T-cell (primary cell): ENCODE results near the gene SLFNL1. TPM values are rescaled to one million over a fixed set of nuclear protein-coding genes. Genes with fewer than 3 reads are reported as not detected.
A peak's percentile ranks its signal among the peaks of the same experiment; 100 is the strongest.

Source experiments
- ATAC-seq, 4 experiments: fragments of 200-7000 bp in 3 of 4; fragments of 150-1000 bp in 1 of 4; cut with Tn5 transposase; replicated peaks in 1 of 4; 1 replicate in 3 of 4; 2 replicates in 1 of 4; pipeline ENCODE4 v1.10.0; 2021; ENCODE audit warnings: moderate library complexity in 3 of 4, mild to moderate bottlenecking in 2 of 4, moderate number of reproducible peaks in 1 of 4
- CTCF ChIA-PET, 2 donors: fragments of 300-600 bp; sonication (Branson Sonifier 250); formaldehyde crosslinking; loops; one replicate each; lab custom pipeline; 2022; ENCODE audit warnings: antibody characterized with exemption in 2 of 2; lab: Charles Lee
- POLR2A ChIA-PET, 2 donors: fragments of 300-600 bp; sonication (Branson Sonifier 250); formaldehyde crosslinking; loops; one replicate each; lab custom pipeline; 2022; ENCODE audit warnings: antibody characterized with exemption in 2 of 2; lab: Charles Lee
- DNase-seq, 35 experiments: peaks; one replicate each; pipeline versions ENCODE4 v3.0.0 to v3.0.0-alpha.2; 2013 to 2023
- H3K27ac ChIP-seq: one replicate; pipeline ENCODE4 v1.5.1; 2013; ENCODE audit warnings: low read length
- H3K27me3 ChIP-seq, 2 experiments: replicated peaks in 1 of 2; 1 replicate in 1 of 2; 2 replicates in 1 of 2; pipeline versions ENCODE4 v1.6.1 to v1.7.0; 2013; ENCODE audit warnings: low read length in 1 of 2, mixed read lengths in 1 of 2; ENCODE audit not compliant: control insufficient read depth in 2 of 2, insufficient read depth in 2 of 2; ENCODE audit errors: extremely low read depth in 1 of 2
- H3K36me3 ChIP-seq, 2 donors: 1 replicate in 1 of 2; 2 replicates in 1 of 2; pipeline versions ENCODE4 v1.6.1 to v1.7.0; 2013; ENCODE audit warnings: low read length in 1 of 2; ENCODE audit not compliant: control insufficient read depth in 2 of 2, insufficient read depth in 1 of 2; ENCODE audit errors: extremely low read depth in 1 of 2
- H3K4me1 ChIP-seq, 2 experiments: 1 replicate in 1 of 2; 2 replicates in 1 of 2; pipeline versions ENCODE4 v1.6.1 to v1.7.0; 2013; ENCODE audit warnings: low read length in 2 of 2, mixed read lengths in 1 of 2; ENCODE audit not compliant: insufficient read depth in 2 of 2, control insufficient read depth in 1 of 2; ENCODE audit errors: extremely low read depth in 1 of 2
- H3K4me3 ChIP-seq, 2 donors: 1 replicate in 1 of 2; 2 replicates in 1 of 2; pipeline versions ENCODE4 v1.5.1 to v1.7.0; 2013; ENCODE audit warnings: mild to moderate bottlenecking in 2 of 2, low read length in 1 of 2, moderate library complexity in 1 of 2; ENCODE audit not compliant: control insufficient read depth in 1 of 2; ENCODE audit errors: extremely low read depth in 1 of 2
- H3K9me3 ChIP-seq: 2 replicates; pipeline ENCODE4 v1.7.0; 2013
- H3K27ac Mint-ChIP-seq, 2 donors: one replicate each; pipeline ENCODE4 v1.8.0; 2020 to 2021; ENCODE audit warnings: mild to moderate bottlenecking in 2 of 2, mixed read lengths in 2 of 2
- H3K27me3 Mint-ChIP-seq, 2 donors: one replicate each; pipeline ENCODE4 v1.8.0; 2021 to 2022; ENCODE audit warnings: mixed read lengths in 2 of 2
- H3K36me3 Mint-ChIP-seq: one replicate; pipeline ENCODE4 v1.8.0; 2021; ENCODE audit warnings: mixed read lengths
- H3K4me1 Mint-ChIP-seq, 3 donors: one replicate each; pipeline ENCODE4 v1.8.0; 2020 to 2022; ENCODE audit warnings: mixed read lengths in 3 of 3, mild to moderate bottlenecking in 1 of 3
- H3K4me3 Mint-ChIP-seq, 3 donors: one replicate each; pipeline ENCODE4 v1.8.0; 2020 to 2022; ENCODE audit warnings: mild to moderate bottlenecking in 3 of 3, mixed read lengths in 3 of 3, moderate library complexity in 3 of 3
- H3K9me3 Mint-ChIP-seq, 3 donors: one replicate each; pipeline ENCODE4 v1.8.0; 2020 to 2022; ENCODE audit warnings: mixed read lengths in 3 of 3
- WGBS: methylation state at CpG from one replicate; pipeline ENCODE4 v1.1.5; 2013; ENCODE audit warnings: missing lambda C conversion rate; ENCODE audit not compliant: insufficient coverage; 5-methylcytosine and 5-hydroxymethylcytosine counted together
- total RNA-seq, 35 experiments: library from RNA in 6 of 35; stranded (reverse) in 6 of 35; fragments of 120-200 nt in 1 of 35; gene quantifications; one replicate each; pipeline versions ENCODE4 v1.2.1 to v1.2.4 and lab custom pipeline; 2013 to 2026

SLFNL1 gene
- total RNA-seq (under 1 TPM; 0.25 to 0.98 (median 0.82) TPM), total RNA-seq (lab: John Stamatoyannopoulos, UW) (0.06 to 2.0 (median 0.38) reads per million in 29 experiments)
- 0.13 TPM for total RNA-seq (2013)

- no peaks in the 10 kb centered on the region for H3K27me3 Mint-ChIP-seq
- no peak within 1 kb of the TSS for H3K27ac ChIP-seq
- CTCF ChIA-PET = interaction anchor here in 1 of 2 donors (0.9 kb wide), 1 partner anchor 18 kb away, joined by 3 read pairs; no protein-coding TSS in a partner anchor
- H3K4me1 Mint-ChIP-seq = peaks cover 7 to 14% (median 9%) of the 10 kb centered on the region in 3 donors
- no peak for ATAC-seq
- H3K4me1 ChIP-seq = peaks cover 0 to 12% of the 10 kb centered on the region in 2 experiments
- WGBS = 77% methylated on average over 12 of the region's 12 CpGs
- H3K36me3 ChIP-seq = peaks cover 0 to 4% of the 10 kb centered on the region in 2 donors
- H3K27ac Mint-ChIP-seq = peak within 1 kb of the TSS in 1 of 2 donors; percentile 52
- no peak for DNase-seq
- H3K9me3 ChIP-seq = no peaks in the 10 kb centered on the region
- H3K36me3 Mint-ChIP-seq = peaks cover 3% of the 10 kb centered on the region
- no peaks in the 10 kb centered on the region for H3K9me3 Mint-ChIP-seq
- H3K4me3 Mint-ChIP-seq = no peak within 1 kb of the TSS
- H3K4me3 ChIP-seq = no peak within 1 kb of the TSS
- H3K27me3 ChIP-seq = no peaks in the 10 kb centered on the region
- POLR2A ChIA-PET = no interaction called here
Observed at GRCh38 chr1:41021526-41022308, at the start of gene SLFNL1. SLFNL1 (minus strand) TSS chr1:41021725; CDS start chr1:41020660, 1,065 bp downstream.

- no peak overlapping the region for H3K27ac Mint-ChIP-seq
- ChIA-PET POLR2A (no interaction called here), CTCF (no interaction called here)
- Histone ChIP-seq H3K4me3 (no peak overlapping the region), H3K36me3 (peaks cover 3 to 4% of the 10 kb centered on the region in 2 donors), H3K4me1 (no peaks in the 10 kb centered on the region), H3K27ac (no peak overlapping the region), H3K9me3 (no peaks in the 10 kb centered on the region), H3K27me3 (no peaks in the 10 kb centered on the region)
- H3K4me3 Mint-ChIP-seq = no peak overlapping the region
- H3K4me1 Mint-ChIP-seq = no peaks in the 10 kb centered on the region
- H3K27me3 Mint-ChIP-seq = no peaks in the 10 kb centered on the region
- no peak for DNase-seq
- no peaks in the 10 kb centered on the region for H3K9me3 Mint-ChIP-seq
- WGBS = no CpG with 5 or more reads among the region's 5 CpGs
- no peak for ATAC-seq
- H3K36me3 Mint-ChIP-seq = peaks cover 70% of the 10 kb centered on the region
Observed at GRCh38 chr1:41056907-41057306, 35.4 kb upstream of the SLFNL1 start.

GRCh38 chr1:41053316-41053715, 31.8 kb upstream of the SLFNL1 start:
- H3K4me3 ChIP-seq = no peak overlapping the region
- Mint-ChIP-seq H3K27me3 (no peaks in the 10 kb centered on the region), H3K27ac (no peak overlapping the region), H3K4me3 (no peak overlapping the region), H3K4me1 (no peaks in the 10 kb centered on the region), H3K36me3 (peaks cover 63% of the 10 kb centered on the region), H3K9me3 (no peaks in the 10 kb centered on the region)
- ChIA-PET POLR2A (no interaction called here), CTCF (interaction anchor here in 1 of 2 donors (0.7 kb wide), 1 partner anchor 498 kb away, joined by 3 read pairs; no protein-coding TSS in a partner anchor)
- no peaks in the 10 kb centered on the region for H3K4me1 ChIP-seq
- 71% methylated on average over 2 of the region's 2 CpGs for WGBS
- no peaks in the 10 kb centered on the region for H3K27me3 ChIP-seq
- H3K27ac ChIP-seq = no peak overlapping the region
- DNase-seq (no peak), ATAC-seq (no peak)
- H3K36me3 ChIP-seq = peaks cover 3 to 9% of the 10 kb centered on the region in 2 donors
- H3K9me3 ChIP-seq = no peaks in the 10 kb centered on the region

- no peak overlapping the region for H3K27ac Mint-ChIP-seq
Observed at GRCh38 chr1:41051022-41051421, 29.5 kb upstream of the SLFNL1 start.

GRCh38 chr1:41048540-41048939, 27.0 kb upstream of the SLFNL1 start:
- 100% methylated on average over 1 of the region's 3 CpGs for WGBS
- CTCF ChIA-PET = no interaction called here
- Histone ChIP-seq H3K4me3 (no peak overlapping the region), H3K4me1 (no peaks in the 10 kb centered on the region), H3K27ac (no peak overlapping the region), H3K36me3 (peaks cover 3 to 37% of the 10 kb centered on the region in 2 donors), H3K27me3 (no peaks in the 10 kb centered on the region), H3K9me3 (no peaks in the 10 kb centered on the region)
- POLR2A ChIA-PET = no interaction called here
- no peaks in the 10 kb centered on the region for H3K27me3 Mint-ChIP-seq
- peaks cover 2 to 8% (median 6%) of the 10 kb centered on the region in 3 donors for H3K4me1 Mint-ChIP-seq
- ATAC-seq (no peak), DNase-seq (no peak)
- no peak overlapping the region for H3K27ac Mint-ChIP-seq
- no peak overlapping the region for H3K4me3 Mint-ChIP-seq
- peaks cover 68% of the 10 kb centered on the region for H3K36me3 Mint-ChIP-seq
- no peaks in the 10 kb centered on the region for H3K9me3 Mint-ChIP-seq

More at GRCh38 chr1:41051022-41051421, 29.5 kb upstream of the SLFNL1 start:
- POLR2A ChIA-PET = interaction anchor here in 1 of 2 donors (0.6 kb wide), 1 partner anchor 1973 kb away, joined by 3 read pairs; no protein-coding TSS in a partner anchor
- Mint-ChIP-seq H3K27me3 (no peaks in the 10 kb centered on the region), H3K9me3 (no peaks in the 10 kb centered on the region), H3K4me3 (no peak overlapping the region), H3K4me1 (no peaks in the 10 kb centered on the region), H3K36me3 (peaks cover 68% of the 10 kb centered on the region)
- DNase-seq (no peak), ATAC-seq (no peak)
- peaks cover 3 to 20% of the 10 kb centered on the region in 2 donors for H3K36me3 ChIP-seq
- no peak overlapping the region for H3K27ac ChIP-seq
- no peaks in the 10 kb centered on the region for H3K4me1 ChIP-seq
- CTCF ChIA-PET = no interaction called here
- no peaks in the 10 kb centered on the region for H3K9me3 ChIP-seq
- H3K27me3 ChIP-seq = no peaks in the 10 kb centered on the region
- WGBS = no CpG with 5 or more reads among the region's 1 CpG
- no peak overlapping the region for H3K4me3 ChIP-seq

- no peak overlapping the region for H3K27ac Mint-ChIP-seq
- Histone ChIP-seq H3K4me3 (no peak overlapping the region), H3K27me3 (no peaks in the 10 kb centered on the region), H3K27ac (no peak overlapping the region), H3K4me1 (no peaks in the 10 kb centered on the region), H3K9me3 (no peaks in the 10 kb centered on the region), H3K36me3 (peaks cover 3 to 37% of the 10 kb centered on the region in 2 donors)
- no peaks in the 10 kb centered on the region for H3K27me3 Mint-ChIP-seq
- peaks cover 59% of the 10 kb centered on the region for H3K36me3 Mint-ChIP-seq
- WGBS = 91% methylated on average over 10 of the region's 10 CpGs
- CTCF ChIA-PET = no interaction called here
- POLR2A ChIA-PET = no interaction called here
- no peaks in the 10 kb centered on the region for H3K9me3 Mint-ChIP-seq
- no peak for ATAC-seq
- no peak for DNase-seq
- no peak overlapping the region for H3K4me3 Mint-ChIP-seq
- peaks cover 2 to 8% (median 6%) of the 10 kb centered on the region in 3 donors for H3K4me1 Mint-ChIP-seq
Observed at GRCh38 chr1:41046347-41046775, 24.8 kb upstream of the SLFNL1 start.
